ENCODE measurements around the gene VSTM4.

Gene VSTM4

GRCh38 chr10:49162761-49163310 is 47.5 kb upstream of the VSTM4 start:
- Histone ChIP-seq H3K4me3 (replicated peaks; ENCODE audit: insufficient read depth, low read length) (no peak overlapping the region), H3K27ac (replicated peaks) (no peak overlapping the region), H3K27me3 (ENCODE audit: insufficient read depth, poor library complexity, severe bottlenecking) (no peaks in the 10 kb centered on the region)
- no peak for TF ChIP-seq GABPA (IDR thresholded peaks at IDR 0.05; ENCODE audit: low read depth)
- no peak for TF ChIP-seq REST (IDR thresholded peaks at IDR 0.05; ENCODE audit: insufficient replicate concordance, low read depth)
- TF ChIP-seq SPI1 (IDR thresholded peaks at IDR 0.05; ENCODE audit: borderline replicate concordance, low read depth) = no peak
- TF ChIP-seq POLR2AphosphoS5 (IDR thresholded peaks at IDR 0.05; ENCODE audit: low read depth) = no peak
- no peak for TF ChIP-seq CTCF (IDR thresholded peaks at IDR 0.05; ENCODE audit: insufficient read depth, low read length)
- DNase-seq (ENCODE audit: low read depth in 1 of 2, low spot score in 1 of 2) = no peak

- H3K4me3 ChIP-seq (replicated peaks; ENCODE audit: insufficient read depth, low read length) = no peak overlapping the region
- DNase-seq (ENCODE audit: low read depth in 1 of 2, low spot score in 1 of 2) = no peak
- H3K27me3 ChIP-seq (ENCODE audit: insufficient read depth, poor library complexity, severe bottlenecking) = no peaks in the 10 kb centered on the region
- no peak overlapping the region for H3K27ac ChIP-seq (replicated peaks)
- TF ChIP-seq CTCF (IDR thresholded peaks at IDR 0.05; ENCODE audit: insufficient read depth, low read length) = no peak
- TF ChIP-seq GABPA (IDR thresholded peaks at IDR 0.05; ENCODE audit: low read depth) = no peak
- no peak for TF ChIP-seq POLR2AphosphoS5 (IDR thresholded peaks at IDR 0.05; ENCODE audit: low read depth)
- no peak for TF ChIP-seq SPI1 (IDR thresholded peaks at IDR 0.05; ENCODE audit: borderline replicate concordance, low read depth)
- TF ChIP-seq REST (IDR thresholded peaks at IDR 0.05; ENCODE audit: insufficient replicate concordance, low read depth) = no peak
Measured at GRCh38 chr10:49162063-49162462, 46.7 kb upstream of the VSTM4 start.

GRCh38 chr10:49161411-49161997 is 46.2 kb upstream of the VSTM4 start:
- peak in 1 of 2 experiments; percentile 62 for DNase-seq (ENCODE audit: low read depth in 1 of 2, low spot score in 1 of 2)
- H3K27ac ChIP-seq (replicated peaks) = no peak overlapping the region
- no peak for TF ChIP-seq GABPA (IDR thresholded peaks at IDR 0.05; ENCODE audit: low read depth)
- TF ChIP-seq CTCF (IDR thresholded peaks at IDR 0.05; ENCODE audit: insufficient read depth, low read length) = peak; percentile 23
- peak; percentile 6 for TF ChIP-seq REST (IDR thresholded peaks at IDR 0.05; ENCODE audit: insufficient replicate concordance, low read depth)
- peak; percentile 40; the same call in 1 of the 2 replicates for TF ChIP-seq SPI1 (IDR thresholded peaks at IDR 0.05; ENCODE audit: borderline replicate concordance, low read depth)
- no peaks in the 10 kb centered on the region for H3K27me3 ChIP-seq (ENCODE audit: insufficient read depth, poor library complexity, severe bottlenecking)
- H3K4me3 ChIP-seq (replicated peaks; ENCODE audit: insufficient read depth, low read length) = no peak overlapping the region

Data from HL-60 (cell line).